GM23338 (cell line): ENCODE results near the gene KCNMA1. TPM values are rescaled to one million over a fixed set of nuclear protein-coding genes. Genes with fewer than 3 reads are reported as not detected.

Experiments used
- ATAC-seq: fragments of 200-7000 bp; cut with Tn5 transposase; 3 replicates; pipeline ENCODE4 v1.9.1; 2020
- DNase-seq: peaks from one replicate; pipeline ENCODE4 v3.0.0-alpha.2; 2015; ENCODE audit warnings: low spot score
- H2AFZ ChIP-seq: fragments of 200-600 bp; sonication (generic); 2 replicates; pipeline ENCODE4 v1.8.0; 2016; ENCODE audit warnings: antibody characterized with exemption, mild to moderate bottlenecking, moderate library complexity
- H3F3A ChIP-seq: fragments of 200-600 bp; sonication (generic); replicated peaks from 2 replicates; pipeline ENCODE4 v1.8.0; 2017; ENCODE audit warnings: antibody characterized with exemption, mixed run types, low read depth
- H3K27ac ChIP-seq: fragments of 200-600 bp; sonication (generic); 2 replicates; pipeline ENCODE4 v1.6.1; 2016; ENCODE audit warnings: low read depth
- H3K27me3 ChIP-seq: fragments of 200-600 bp; sonication (generic); 2 replicates; pipeline ENCODE4 v1.8.0; 2016; ENCODE audit warnings: mild to moderate bottlenecking, mixed run types, moderate library complexity; ENCODE audit not compliant: insufficient read depth
- H3K36me3 ChIP-seq: fragments of 200-600 bp; sonication (generic); 2 replicates; pipeline ENCODE4 v1.8.0; 2016; ENCODE audit warnings: mild to moderate bottlenecking; ENCODE audit not compliant: insufficient read depth
- H3K4me1 ChIP-seq: fragments of 200-600 bp; sonication (generic); 2 replicates; pipeline ENCODE4 v1.8.0; 2016; ENCODE audit warnings: mild to moderate bottlenecking, moderate library complexity; ENCODE audit not compliant: insufficient read depth
- H3K4me2 ChIP-seq: fragments of 200-600 bp; sonication (generic); 2 replicates; pipeline ENCODE4 v1.7.1; 2017; ENCODE audit warnings: mixed run types
- H3K4me3 ChIP-seq: fragments of 200-600 bp; sonication (generic); 2 replicates; pipeline ENCODE4 v1.6.1; 2016; ENCODE audit warnings: mixed run types
- H3K79me2 ChIP-seq: fragments of 200-600 bp; sonication (generic); replicated peaks from 2 replicates; pipeline ENCODE4 v1.8.0; 2017; ENCODE audit warnings: mild to moderate bottlenecking; ENCODE audit not compliant: insufficient read depth
- H3K9me2 ChIP-seq: fragments of 200-600 bp; sonication (generic); 2 replicates; pipeline ENCODE4 v1.8.0; 2017; ENCODE audit not compliant: insufficient read depth
- H4K20me1 ChIP-seq: fragments of 200-600 bp; sonication (generic); replicated peaks from 2 replicates; pipeline ENCODE4 v1.8.0; 2017; ENCODE audit warnings: mild to moderate bottlenecking; ENCODE audit not compliant: insufficient read depth
- H3K27ac Mint-ChIP-seq: 2 replicates; pipeline ENCODE4 v1.8.0; 2020; ENCODE audit warnings: inconsistent platforms, mild to moderate bottlenecking, moderate library complexity, mixed read lengths
- H3K27me3 Mint-ChIP-seq: 3 replicates; pipeline ENCODE4 v1.8.0; 2022; ENCODE audit warnings: low read depth, mild to moderate bottlenecking, moderate library complexity, mixed read lengths, inconsistent platforms; ENCODE audit not compliant: insufficient read depth, poor library complexity
- H3K36me3 Mint-ChIP-seq: 3 replicates; pipeline ENCODE4 v1.8.0; 2021; ENCODE audit warnings: low read depth, mild to moderate bottlenecking, inconsistent platforms, moderate library complexity, mixed read lengths
- H3K4me1 Mint-ChIP-seq: 3 replicates; pipeline ENCODE4 v1.8.0; 2020; ENCODE audit warnings: mild to moderate bottlenecking, inconsistent platforms, mixed read lengths
- H3K4me3 Mint-ChIP-seq: 3 replicates; pipeline ENCODE4 v1.8.0; 2021; ENCODE audit warnings: moderate library complexity, mild to moderate bottlenecking, inconsistent platforms, mixed read lengths
- H3K9me3 Mint-ChIP-seq: 3 replicates; pipeline ENCODE4 v1.8.0; 2020; ENCODE audit warnings: moderate library complexity, mild to moderate bottlenecking, inconsistent platforms, mixed read lengths
- CREB1 ChIP-seq: fragments of 250-450 bp; sonication (Bioruptor Pico); IDR thresholded peaks from 2 replicates; pipeline ENCODE4 v1.5.0; 2020; ENCODE audit warnings: low read depth, mild to moderate bottlenecking, moderate library complexity
- EZH2 ChIP-seq: fragments of 200-600 bp; sonication (generic); IDR thresholded peaks from one replicate; pipeline ENCODE4 v1.8.0; 2017; ENCODE audit warnings: antibody characterized with exemption, mild to moderate bottlenecking, low read depth; ENCODE audit not compliant: unreplicated experiment
- EZH2phosphoT487 ChIP-seq: fragments of 200-600 bp; sonication (generic); IDR thresholded peaks from one replicate; pipeline ENCODE4 v1.8.1; 2018; ENCODE audit warnings: antibody characterized with exemption; ENCODE audit not compliant: unreplicated experiment
- JUNB ChIP-seq: IDR thresholded peaks from one replicate; pipeline ENCODE4 v1.6.1; 2016; ENCODE audit warnings: antibody characterized with exemption; ENCODE audit not compliant: unreplicated experiment
- NANOG ChIP-seq: IDR thresholded peaks from 2 replicates; pipeline ENCODE4 v1.6.1; 2016; ENCODE audit warnings: antibody characterized with exemption, borderline replicate concordance
- POLR2AphosphoS5 ChIP-seq: IDR thresholded peaks from 2 replicates; pipeline ENCODE4 v1.6.1; 2016; ENCODE audit warnings: antibody characterized with exemption, low read depth
- STAT1 ChIP-seq: IDR thresholded peaks from one replicate; pipeline ENCODE4 v1.6.1; 2016; ENCODE audit warnings: antibody characterized with exemption; ENCODE audit not compliant: unreplicated experiment
- ZNF114 ChIP-seq: fragments of 250-450 bp; sonication (Bioruptor Pico); IDR thresholded peaks from 2 replicates; pipeline ENCODE4 v1.5.0; 2020; ENCODE audit warnings: mild to moderate bottlenecking, moderate library complexity
- ZNF331 ChIP-seq: fragments of 250-450 bp; sonication (Bioruptor Pico); IDR thresholded peaks from 2 replicates; pipeline ENCODE4 v1.5.0; 2020; ENCODE audit warnings: low read depth, mild to moderate bottlenecking, moderate library complexity
- polyA plus RNA-seq: library from polyadenylated mRNA; unstranded; fragments of >200 nt; fragmentation: Nextera tagmentation; extraction: Ambion mirVana; gene quantifications from 2 replicates; pipeline ENCODE4 v1.2.1, GENCODE V29; 2016
- total RNA-seq: library from RNA; depleted of rRNA; stranded (reverse); fragments of >200 nt; shearing (Covaris generic); gene quantifications from 2 replicates; pipeline ENCODE4 v1.2.3, GENCODE V29; 2014
- TF ChIP-seq, protein P1 (sequence below): IDR thresholded peaks from one replicate; pipeline ENCODE4 v1.6.1; 2018; ENCODE audit warnings: antibody characterized with exemption; ENCODE audit not compliant: unreplicated experiment
- TF ChIP-seq, protein P2 (sequence below): fragments of 250-450 bp; sonication (Bioruptor Pico); IDR thresholded peaks from 2 replicates; pipeline ENCODE4 v1.5.0; 2020; ENCODE audit warnings: mild to moderate bottlenecking, moderate library complexity
- TF ChIP-seq, protein P3 (sequence below): IDR thresholded peaks from 2 replicates; pipeline ENCODE4 v1.6.1; 2016; ENCODE audit warnings: antibody characterized with exemption
- TF ChIP-seq, protein P4 (sequence below), 2 experiments: fragments of 200-600 bp in 1 of 2; sonication (generic) in 1 of 2; conservative IDR thresholded peaks; 2 replicates each; pipeline versions ENCODE4 v1.5.1 to v1.6.1; 2016 to 2017; ENCODE audit warnings: antibody characterized with exemption in 2 of 2, low read depth in 2 of 2, mild to moderate bottlenecking in 2 of 2, moderate library complexity in 1 of 2

Gene KCNMA1
- total and polyA plus RNA-seq, 2 experiments from 2014 or later: 8.2 to 9.0 TPM

DNA sequence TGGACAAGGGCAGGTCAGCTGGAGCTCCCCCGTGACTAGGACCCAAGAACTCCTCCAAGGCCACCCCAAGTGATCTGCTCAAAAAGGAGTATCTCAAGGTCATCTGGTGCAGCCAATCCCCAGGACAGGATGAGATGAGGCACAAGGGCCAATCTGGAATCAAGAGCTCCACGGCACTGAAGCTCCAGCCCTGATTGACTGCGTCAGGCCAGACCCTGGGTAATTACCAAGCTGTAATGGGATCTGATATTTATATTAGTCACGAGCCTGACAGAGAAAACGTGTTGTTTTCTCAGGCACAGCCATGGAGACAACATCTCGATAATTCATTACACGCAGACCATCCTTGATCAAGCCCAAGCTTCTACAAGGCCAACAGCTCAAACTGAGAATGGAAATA is 4.2 kb downstream of the KCNMA1 start:
- peaks cover 35% of the 10 kb centered on the region for H3K27me3 Mint-ChIP-seq
- H3K27ac Mint-ChIP-seq: no peak overlapping the region

More for the DNA sequence above, 4.2 kb downstream of the KCNMA1 start:
- no peak overlapping the region for H3K4me3 ChIP-seq
- no peak overlapping the region for H3K27ac ChIP-seq
- H3K36me3 ChIP-seq: no peaks in the 10 kb centered on the region
- no peak for ATAC-seq
- H3F3A ChIP-seq: peaks cover 9% of the 10 kb centered on the region; the same call in 1 of the 2 replicates
- no peak overlapping the region for H2AFZ ChIP-seq
- peaks cover 29% of the 10 kb centered on the region for H3K4me1 ChIP-seq
- H3K27me3 ChIP-seq: peaks cover 30% of the 10 kb centered on the region
- H3K9me3 Mint-ChIP-seq: no peaks in the 10 kb centered on the region
- no peaks in the 10 kb centered on the region for H3K9me2 ChIP-seq
- no peak overlapping the region for H3K4me3 Mint-ChIP-seq
- H4K20me1 ChIP-seq: peaks cover 6% of the 10 kb centered on the region; the same call in 1 of the 2 replicates
- DNase-seq: no peak
- peaks cover 11% of the 10 kb centered on the region for H3K79me2 ChIP-seq
- H3K4me1 Mint-ChIP-seq: peaks cover 32% of the 10 kb centered on the region
- TF ChIP-seq, protein P1, sequence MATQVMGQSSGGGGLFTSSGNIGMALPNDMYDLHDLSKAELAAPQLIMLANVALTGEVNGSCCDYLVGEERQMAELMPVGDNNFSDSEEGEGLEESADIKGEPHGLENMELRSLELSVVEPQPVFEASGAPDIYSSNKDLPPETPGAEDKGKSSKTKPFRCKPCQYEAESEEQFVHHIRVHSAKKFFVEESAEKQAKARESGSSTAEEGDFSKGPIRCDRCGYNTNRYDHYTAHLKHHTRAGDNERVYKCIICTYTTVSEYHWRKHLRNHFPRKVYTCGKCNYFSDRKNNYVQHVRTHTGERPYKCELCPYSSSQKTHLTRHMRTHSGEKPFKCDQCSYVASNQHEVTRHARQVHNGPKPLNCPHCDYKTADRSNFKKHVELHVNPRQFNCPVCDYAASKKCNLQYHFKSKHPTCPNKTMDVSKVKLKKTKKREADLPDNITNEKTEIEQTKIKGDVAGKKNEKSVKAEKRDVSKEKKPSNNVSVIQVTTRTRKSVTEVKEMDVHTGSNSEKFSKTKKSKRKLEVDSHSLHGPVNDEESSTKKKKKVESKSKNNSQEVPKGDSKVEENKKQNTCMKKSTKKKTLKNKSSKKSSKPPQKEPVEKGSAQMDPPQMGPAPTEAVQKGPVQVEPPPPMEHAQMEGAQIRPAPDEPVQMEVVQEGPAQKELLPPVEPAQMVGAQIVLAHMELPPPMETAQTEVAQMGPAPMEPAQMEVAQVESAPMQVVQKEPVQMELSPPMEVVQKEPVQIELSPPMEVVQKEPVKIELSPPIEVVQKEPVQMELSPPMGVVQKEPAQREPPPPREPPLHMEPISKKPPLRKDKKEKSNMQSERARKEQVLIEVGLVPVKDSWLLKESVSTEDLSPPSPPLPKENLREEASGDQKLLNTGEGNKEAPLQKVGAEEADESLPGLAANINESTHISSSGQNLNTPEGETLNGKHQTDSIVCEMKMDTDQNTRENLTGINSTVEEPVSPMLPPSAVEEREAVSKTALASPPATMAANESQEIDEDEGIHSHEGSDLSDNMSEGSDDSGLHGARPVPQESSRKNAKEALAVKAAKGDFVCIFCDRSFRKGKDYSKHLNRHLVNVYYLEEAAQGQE: no peak
- no peak for TF ChIP-seq ZNF331 (CRISPR knock-in tag)
- TF ChIP-seq EZH2: no peak
- no peak for TF ChIP-seq STAT1
- TF ChIP-seq NANOG: no peak
- TF ChIP-seq CREB1 (CRISPR knock-in tag): no peak
- no peak for TF ChIP-seq POLR2AphosphoS5
- TF ChIP-seq ZNF114 (CRISPR knock-in tag): no peak
- TF ChIP-seq, protein P2, sequence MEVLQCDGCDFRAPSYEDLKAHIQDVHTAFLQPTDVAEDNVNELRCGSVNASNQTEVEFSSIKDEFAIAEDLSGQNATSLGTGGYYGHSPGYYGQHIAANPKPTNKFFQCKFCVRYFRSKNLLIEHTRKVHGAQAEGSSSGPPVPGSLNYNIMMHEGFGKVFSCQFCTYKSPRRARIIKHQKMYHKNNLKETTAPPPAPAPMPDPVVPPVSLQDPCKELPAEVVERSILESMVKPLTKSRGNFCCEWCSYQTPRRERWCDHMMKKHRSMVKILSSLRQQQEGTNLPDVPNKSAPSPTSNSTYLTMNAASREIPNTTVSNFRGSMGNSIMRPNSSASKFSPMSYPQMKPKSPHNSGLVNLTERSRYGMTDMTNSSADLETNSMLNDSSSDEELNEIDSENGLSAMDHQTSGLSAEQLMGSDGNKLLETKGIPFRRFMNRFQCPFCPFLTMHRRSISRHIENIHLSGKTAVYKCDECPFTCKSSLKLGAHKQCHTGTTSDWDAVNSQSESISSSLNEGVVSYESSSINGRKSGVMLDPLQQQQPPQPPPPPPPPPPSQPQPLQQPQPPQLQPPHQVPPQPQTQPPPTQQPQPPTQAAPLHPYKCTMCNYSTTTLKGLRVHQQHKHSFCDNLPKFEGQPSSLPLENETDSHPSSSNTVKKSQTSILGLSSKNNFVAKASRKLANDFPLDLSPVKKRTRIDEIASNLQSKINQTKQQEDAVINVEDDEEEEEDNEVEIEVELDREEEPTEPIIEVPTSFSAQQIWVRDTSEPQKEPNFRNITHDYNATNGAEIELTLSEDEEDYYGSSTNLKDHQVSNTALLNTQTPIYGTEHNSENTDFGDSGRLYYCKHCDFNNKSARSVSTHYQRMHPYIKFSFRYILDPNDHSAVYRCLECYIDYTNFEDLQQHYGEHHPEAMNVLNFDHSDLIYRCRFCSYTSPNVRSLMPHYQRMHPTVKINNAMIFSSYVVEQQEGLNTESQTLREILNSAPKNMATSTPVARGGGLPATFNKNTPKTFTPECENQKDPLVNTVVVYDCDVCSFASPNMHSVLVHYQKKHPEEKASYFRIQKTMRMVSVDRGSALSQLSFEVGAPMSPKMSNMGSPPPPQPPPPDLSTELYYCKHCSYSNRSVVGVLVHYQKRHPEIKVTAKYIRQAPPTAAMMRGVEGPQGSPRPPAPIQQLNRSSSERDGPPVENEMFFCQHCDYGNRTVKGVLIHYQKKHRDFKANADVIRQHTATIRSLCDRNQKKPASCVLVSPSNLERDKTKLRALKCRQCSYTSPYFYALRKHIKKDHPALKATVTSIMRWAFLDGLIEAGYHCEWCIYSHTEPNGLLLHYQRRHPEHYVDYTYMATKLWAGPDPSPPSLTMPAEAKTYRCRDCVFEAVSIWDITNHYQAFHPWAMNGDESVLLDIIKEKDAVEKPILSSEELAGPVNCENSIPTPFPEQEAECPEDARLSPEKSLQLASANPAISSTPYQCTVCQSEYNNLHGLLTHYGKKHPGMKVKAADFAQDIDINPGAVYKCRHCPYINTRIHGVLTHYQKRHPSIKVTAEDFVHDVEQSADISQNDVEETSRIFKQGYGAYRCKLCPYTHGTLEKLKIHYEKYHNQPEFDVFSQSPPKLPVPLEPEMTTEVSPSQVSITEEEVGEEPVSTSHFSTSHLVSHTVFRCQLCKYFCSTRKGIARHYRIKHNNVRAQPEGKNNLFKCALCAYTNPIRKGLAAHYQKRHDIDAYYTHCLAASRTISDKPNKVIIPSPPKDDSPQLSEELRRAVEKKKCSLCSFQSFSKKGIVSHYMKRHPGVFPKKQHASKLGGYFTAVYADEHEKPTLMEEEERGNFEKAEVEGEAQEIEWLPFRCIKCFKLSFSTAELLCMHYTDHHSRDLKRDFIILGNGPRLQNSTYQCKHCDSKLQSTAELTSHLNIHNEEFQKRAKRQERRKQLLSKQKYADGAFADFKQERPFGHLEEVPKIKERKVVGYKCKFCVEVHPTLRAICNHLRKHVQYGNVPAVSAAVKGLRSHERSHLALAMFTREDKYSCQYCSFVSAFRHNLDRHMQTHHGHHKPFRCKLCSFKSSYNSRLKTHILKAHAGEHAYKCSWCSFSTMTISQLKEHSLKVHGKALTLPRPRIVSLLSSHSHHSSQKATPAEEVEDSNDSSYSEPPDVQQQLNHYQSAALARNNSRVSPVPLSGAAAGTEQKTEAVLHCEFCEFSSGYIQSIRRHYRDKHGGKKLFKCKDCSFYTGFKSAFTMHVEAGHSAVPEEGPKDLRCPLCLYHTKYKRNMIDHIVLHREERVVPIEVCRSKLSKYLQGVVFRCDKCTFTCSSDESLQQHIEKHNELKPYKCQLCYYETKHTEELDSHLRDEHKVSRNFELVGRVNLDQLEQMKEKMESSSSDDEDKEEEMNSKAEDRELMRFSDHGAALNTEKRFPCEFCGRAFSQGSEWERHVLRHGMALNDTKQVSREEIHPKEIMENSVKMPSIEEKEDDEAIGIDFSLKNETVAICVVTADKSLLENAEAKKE (CRISPR knock-in tag): no peak
- no peak for TF ChIP-seq JUNB
- no peak for TF ChIP-seq EZH2phosphoT487
- TF ChIP-seq, protein P3, sequence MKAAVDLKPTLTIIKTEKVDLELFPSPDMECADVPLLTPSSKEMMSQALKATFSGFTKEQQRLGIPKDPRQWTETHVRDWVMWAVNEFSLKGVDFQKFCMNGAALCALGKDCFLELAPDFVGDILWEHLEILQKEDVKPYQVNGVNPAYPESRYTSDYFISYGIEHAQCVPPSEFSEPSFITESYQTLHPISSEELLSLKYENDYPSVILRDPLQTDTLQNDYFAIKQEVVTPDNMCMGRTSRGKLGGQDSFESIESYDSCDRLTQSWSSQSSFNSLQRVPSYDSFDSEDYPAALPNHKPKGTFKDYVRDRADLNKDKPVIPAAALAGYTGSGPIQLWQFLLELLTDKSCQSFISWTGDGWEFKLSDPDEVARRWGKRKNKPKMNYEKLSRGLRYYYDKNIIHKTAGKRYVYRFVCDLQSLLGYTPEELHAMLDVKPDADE: no peak
- TF ChIP-seq, protein P4, sequence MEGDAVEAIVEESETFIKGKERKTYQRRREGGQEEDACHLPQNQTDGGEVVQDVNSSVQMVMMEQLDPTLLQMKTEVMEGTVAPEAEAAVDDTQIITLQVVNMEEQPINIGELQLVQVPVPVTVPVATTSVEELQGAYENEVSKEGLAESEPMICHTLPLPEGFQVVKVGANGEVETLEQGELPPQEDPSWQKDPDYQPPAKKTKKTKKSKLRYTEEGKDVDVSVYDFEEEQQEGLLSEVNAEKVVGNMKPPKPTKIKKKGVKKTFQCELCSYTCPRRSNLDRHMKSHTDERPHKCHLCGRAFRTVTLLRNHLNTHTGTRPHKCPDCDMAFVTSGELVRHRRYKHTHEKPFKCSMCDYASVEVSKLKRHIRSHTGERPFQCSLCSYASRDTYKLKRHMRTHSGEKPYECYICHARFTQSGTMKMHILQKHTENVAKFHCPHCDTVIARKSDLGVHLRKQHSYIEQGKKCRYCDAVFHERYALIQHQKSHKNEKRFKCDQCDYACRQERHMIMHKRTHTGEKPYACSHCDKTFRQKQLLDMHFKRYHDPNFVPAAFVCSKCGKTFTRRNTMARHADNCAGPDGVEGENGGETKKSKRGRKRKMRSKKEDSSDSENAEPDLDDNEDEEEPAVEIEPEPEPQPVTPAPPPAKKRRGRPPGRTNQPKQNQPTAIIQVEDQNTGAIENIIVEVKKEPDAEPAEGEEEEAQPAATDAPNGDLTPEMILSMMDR (conservative IDR thresholded peaks at IDR 0.05; ENCODE audit: low read depth in 2 of 2): no peak
- H3K36me3 Mint-ChIP-seq: no peaks in the 10 kb centered on the region
- no peak overlapping the region for H3K4me2 ChIP-seq
